ENCODE measurements around the gene FHL1. TPM values are rescaled to one million over a fixed set of nuclear protein-coding genes. Genes with fewer than 3 reads are reported as not detected.

The FHL1 gene
- total and polyA plus RNA-seq, 7 donors = 325 to 8,382 (median 6,074) TPM

GRCh38 chrX:136221851-136222513 lies 74.6 kb downstream of the FHL1 start:
- no peak for TF ChIP-seq CTCF (IDR thresholded peaks at IDR 0.05)
- no peaks in the 10 kb centered on the region for H3K4me1 ChIP-seq
- peaks cover 0 to 89% of the 10 kb centered on the region in 2 donors for H3K36me3 ChIP-seq (ENCODE audit: insufficient read depth in 1 of 2, low read depth in 1 of 2)
- ATAC-seq = no peak
- intact Hi-C loops (cut with DNase I) = no loop called here
- no peak overlapping the region for H3K4me3 ChIP-seq
- DNase-seq = no peak
- H3K27ac ChIP-seq = no peak overlapping the region
- no peaks in the 10 kb centered on the region for H3K9me3 ChIP-seq
- 81 to 100% (median 98%) methylated on average over 3 of the region's 3 CpGs for WGBS, 3 donors
- H3K27me3 ChIP-seq (ENCODE audit: insufficient read depth in 3 of 3, low read length in 2 of 3) = no peaks in the 10 kb centered on the region

GRCh38 chrX:136227074-136227473 lies 79.7 kb downstream of the FHL1 start:
- intact Hi-C loops (cut with DNase I) = no loop called here
- H3K27ac ChIP-seq = no peak overlapping the region
- ATAC-seq (no peak), DNase-seq (no peak)
- H3K27me3 ChIP-seq (ENCODE audit: insufficient read depth in 3 of 3, low read length in 2 of 3) = no peaks in the 10 kb centered on the region
- H3K9me3 ChIP-seq = no peaks in the 10 kb centered on the region
- no peaks in the 10 kb centered on the region for H3K4me1 ChIP-seq
- no peak for TF ChIP-seq CTCF (IDR thresholded peaks at IDR 0.05)
- no peak overlapping the region for H3K4me3 ChIP-seq
- peaks cover 0 to 72% of the 10 kb centered on the region in 2 donors for H3K36me3 ChIP-seq (ENCODE audit: insufficient read depth in 1 of 2, low read depth in 1 of 2)

- Histone ChIP-seq H3K4me1 (no peaks in the 10 kb centered on the region), H3K27ac (no peak overlapping the region), H3K27me3 (ENCODE audit: insufficient read depth in 3 of 3, low read length in 2 of 3) (no peaks in the 10 kb centered on the region), H3K36me3 (ENCODE audit: insufficient read depth in 1 of 2, low read depth in 1 of 2) (peaks cover 0 to 76% of the 10 kb centered on the region in 2 donors), H3K4me3 (no peak overlapping the region), H3K9me3 (no peaks in the 10 kb centered on the region)
- no peak for DNase-seq
- 83 to 90% (median 88%) methylated on average over 8 of the region's 8 CpGs for WGBS, 3 donors
- ATAC-seq = no peak
- intact Hi-C loops (cut with DNase I) = no loop called here
- no peak for TF ChIP-seq CTCF (IDR thresholded peaks at IDR 0.05)
Observed at GRCh38 chrX:136227948-136228838, 80.9 kb downstream of the FHL1 start.

- ATAC-seq (no peak), DNase-seq (no peak)
- no peak overlapping the region for H3K4me3 ChIP-seq
- no peaks in the 10 kb centered on the region for H3K4me1 ChIP-seq
- H3K27me3 ChIP-seq (ENCODE audit: insufficient read depth in 3 of 3, low read length in 2 of 3) = no peaks in the 10 kb centered on the region
- WGBS, 3 donors = 66 to 85% (median 83%) methylated on average over 3 of the region's 3 CpGs
- intact Hi-C loops (cut with DNase I) = no loop called here
- no peaks in the 10 kb centered on the region for H3K9me3 ChIP-seq
- no peak overlapping the region for H3K27ac ChIP-seq
- peaks cover 0 to 71% of the 10 kb centered on the region in 2 donors for H3K36me3 ChIP-seq (ENCODE audit: insufficient read depth in 1 of 2, low read depth in 1 of 2)
- no peak for TF ChIP-seq CTCF (IDR thresholded peaks at IDR 0.05)
Observed at GRCh38 chrX:136228839-136229207, 81.5 kb downstream of the FHL1 start.
